EH (cell line): ENCODE measurements around the gene CCL28.

Source experiments
- DNase-seq: peaks from one replicate; pipeline ENCODE4 v3.0.0-alpha.2; 2015; ENCODE audit warnings: low read depth

Gene CCL28

GRCh38 chr5:43357067-43357466, 55.1 kb downstream of the CCL28 start:
- no peak for DNase-seq

DNA sequence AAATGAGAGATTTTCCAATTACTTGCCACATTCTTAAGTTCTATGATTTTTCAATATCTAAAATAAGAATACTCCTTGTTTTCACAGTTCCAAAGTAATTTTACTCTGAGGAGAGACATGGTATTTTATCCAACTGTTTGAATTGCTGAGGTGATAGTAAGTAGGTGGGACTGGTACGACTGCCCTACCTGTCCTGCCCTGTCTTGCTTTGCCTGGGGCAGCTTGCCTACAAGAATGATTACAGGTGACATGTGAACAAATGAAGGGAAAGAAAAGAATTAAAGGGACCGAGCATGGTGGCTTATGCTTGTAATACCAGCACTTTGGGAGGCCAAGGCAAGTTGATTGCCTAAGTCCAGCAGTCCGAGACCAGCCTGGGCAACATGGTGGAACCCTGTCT, 57.4 kb downstream of the CCL28 start:
- no peak for DNase-seq

GRCh38 chr5:43353668-43354067, 58.5 kb downstream of the CCL28 start:
- no peak for DNase-seq

- DNase-seq = no peak
These were observed 59.3 kb downstream of the CCL28 start for GRCh38 chr5:43352915-43353314.

- DNase-seq = no peak
These were observed 60.1 kb downstream of the CCL28 start for GRCh38 chr5:43352131-43352530.

DNA sequence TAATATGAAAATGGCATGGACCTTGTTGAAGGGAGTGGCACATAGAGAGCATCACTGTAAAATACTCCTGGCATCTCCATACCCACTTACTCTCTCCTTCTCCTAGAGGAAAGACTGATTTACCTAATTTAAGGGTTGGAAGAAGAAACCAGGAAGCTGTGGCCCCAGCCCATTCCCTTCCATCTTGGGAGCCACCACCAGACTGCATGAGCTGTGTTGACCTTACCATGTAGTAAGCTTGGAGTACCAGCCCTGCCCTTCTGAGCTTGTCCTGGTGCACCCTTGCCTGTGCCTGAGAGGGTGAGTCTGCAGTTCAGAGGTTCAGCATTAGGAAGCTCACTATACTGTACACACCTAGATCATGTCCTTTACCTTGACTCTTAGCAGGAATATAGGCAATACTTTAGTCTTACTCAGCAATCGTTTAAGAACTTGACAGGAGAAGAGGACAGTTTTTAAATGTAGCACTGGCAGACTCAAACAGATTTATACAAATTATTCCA, 63.3 kb downstream of the CCL28 start:
- DNase-seq = no peak

DNA sequence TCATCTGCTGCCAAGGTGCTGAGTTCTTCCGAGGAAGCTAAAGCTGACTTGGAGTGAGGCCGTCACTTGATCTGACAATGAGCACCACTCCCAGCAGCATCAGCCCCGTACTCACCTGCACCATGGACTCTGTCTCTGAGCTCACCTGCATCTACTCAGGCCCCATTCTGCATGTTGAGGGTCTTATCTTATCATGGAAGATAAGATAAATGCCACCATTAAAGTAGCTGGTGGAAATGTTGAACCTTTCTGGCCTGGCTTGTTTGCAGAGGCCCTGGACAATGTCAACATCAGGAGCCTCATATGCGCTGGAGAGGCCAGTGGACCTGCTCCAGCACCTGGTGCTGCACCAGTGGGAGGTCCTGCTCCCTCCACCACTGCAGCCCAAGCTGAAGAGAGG, 64.0 kb downstream of the CCL28 start:
- no peak for DNase-seq

DNA sequence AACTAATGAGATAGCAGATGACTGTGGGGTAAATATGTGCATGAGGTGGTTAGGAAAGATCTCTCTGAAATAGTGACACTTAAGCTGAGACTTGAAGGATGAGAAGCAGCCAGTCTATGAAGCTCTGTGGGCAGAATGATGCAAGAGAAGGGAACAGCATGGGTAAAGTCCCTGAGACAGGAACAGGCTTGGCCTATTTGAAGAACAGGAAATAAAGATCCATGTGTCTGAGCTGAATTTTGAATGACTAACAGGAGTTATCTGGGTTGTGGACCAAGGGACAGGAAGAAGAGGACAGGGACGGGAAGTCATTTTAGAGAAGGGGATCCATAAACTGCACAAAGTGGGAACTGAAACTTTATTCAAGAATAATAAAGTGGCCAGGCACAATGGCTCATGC, 73.3 kb downstream of the CCL28 start:
- DNase-seq = no peak

DNA sequence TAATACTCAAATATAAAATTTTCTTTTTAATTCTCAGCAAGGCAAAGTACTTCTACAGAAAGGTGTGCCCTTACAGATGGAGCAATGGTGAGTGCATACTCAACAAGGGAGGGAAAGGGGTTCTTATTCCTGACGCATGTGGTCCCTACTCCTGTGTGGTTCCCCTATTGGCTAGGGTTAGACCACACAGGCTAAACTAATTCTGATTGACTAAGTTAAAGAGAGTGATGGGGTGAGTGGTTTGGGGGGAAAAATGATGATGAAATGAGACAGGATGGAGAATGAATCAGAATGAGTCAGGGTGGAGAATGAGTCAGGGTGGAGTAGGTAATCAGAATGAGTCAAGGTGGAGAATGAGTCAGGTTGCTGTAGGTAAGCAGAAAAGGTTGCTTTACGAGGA, 76.0 kb downstream of the CCL28 start:
- DNase-seq = no peak

DNA sequence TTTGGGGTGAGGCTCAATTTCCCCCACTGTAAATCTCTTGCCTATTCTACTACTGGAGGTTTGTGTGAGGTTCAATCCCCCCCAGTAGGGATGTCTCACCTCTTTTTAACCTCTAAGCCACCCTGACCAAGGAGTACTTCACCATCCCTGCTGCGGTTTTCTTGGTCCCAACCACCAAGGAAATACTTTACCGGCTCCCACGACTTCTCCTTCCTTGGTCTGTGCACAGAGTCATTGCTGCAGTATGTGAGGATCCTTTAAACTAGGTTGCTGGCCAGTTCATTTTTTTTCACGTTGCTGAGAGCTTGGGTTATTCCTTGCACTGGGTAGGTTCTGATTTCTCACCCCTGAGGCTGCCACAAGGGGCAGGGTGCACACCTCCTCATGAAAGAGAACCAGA, 76.5 kb downstream of the CCL28 start:
- no peak for DNase-seq

GRCh38 chr5:43332401-43332800, 79.8 kb downstream of the CCL28 start:
- peak; percentile 41 for DNase-seq
